Activated CD4-positive, alpha-beta T cell treated with anti-CD3 and anti-CD28 coated beads for 4 hours (primary cell): ENCODE results near the gene HOATZ.

Experiments
- DNase-seq, 2 donors: peaks; one replicate each; pipeline ENCODE4 v3.0.0-alpha.2; 2020

The HOATZ gene

GRCh38 chr11:111550258-111550657 is 35.7 kb downstream of the HOATZ start:
- no peak for DNase-seq

- DNase-seq: no peak
Measured at GRCh38 chr11:111554532-111554931, 40.0 kb downstream of the HOATZ start.

GRCh38 chr11:111555255-111555654 is 40.7 kb downstream of the HOATZ start:
- DNase-seq: no peak

DNA sequence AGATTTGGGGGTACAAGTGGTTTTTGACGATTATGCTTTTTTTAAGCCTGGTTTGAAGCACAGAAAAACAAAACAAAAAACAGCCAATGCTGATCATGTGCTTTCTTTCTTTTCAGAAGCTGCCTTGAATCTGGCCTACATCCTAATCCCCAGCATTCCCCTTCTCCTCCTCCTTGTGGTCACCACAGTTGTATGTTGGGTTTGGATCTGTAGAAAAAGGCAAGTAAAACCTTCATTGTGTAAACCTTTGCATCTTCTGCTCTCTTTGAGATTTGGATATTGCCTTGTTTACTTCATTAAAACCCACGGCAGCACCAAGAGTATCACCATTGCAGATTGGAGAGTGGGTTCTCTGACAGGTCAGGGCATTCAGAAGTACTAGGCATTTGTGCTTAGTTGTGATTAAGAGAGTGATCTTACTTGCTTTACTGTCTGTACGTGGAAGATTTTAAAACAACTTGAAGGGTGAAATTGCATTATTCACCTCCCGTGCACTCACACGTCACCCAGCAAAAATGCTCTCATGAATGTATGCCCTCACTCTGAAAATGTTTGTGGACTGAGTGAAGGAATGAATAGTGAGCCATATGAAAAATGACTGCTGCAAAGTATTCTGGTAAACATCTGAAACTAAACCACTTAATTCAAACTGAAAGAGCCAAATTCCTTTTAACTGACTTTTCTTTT is 43.0 kb downstream of the HOATZ start:
- no peak for DNase-seq

DNA sequence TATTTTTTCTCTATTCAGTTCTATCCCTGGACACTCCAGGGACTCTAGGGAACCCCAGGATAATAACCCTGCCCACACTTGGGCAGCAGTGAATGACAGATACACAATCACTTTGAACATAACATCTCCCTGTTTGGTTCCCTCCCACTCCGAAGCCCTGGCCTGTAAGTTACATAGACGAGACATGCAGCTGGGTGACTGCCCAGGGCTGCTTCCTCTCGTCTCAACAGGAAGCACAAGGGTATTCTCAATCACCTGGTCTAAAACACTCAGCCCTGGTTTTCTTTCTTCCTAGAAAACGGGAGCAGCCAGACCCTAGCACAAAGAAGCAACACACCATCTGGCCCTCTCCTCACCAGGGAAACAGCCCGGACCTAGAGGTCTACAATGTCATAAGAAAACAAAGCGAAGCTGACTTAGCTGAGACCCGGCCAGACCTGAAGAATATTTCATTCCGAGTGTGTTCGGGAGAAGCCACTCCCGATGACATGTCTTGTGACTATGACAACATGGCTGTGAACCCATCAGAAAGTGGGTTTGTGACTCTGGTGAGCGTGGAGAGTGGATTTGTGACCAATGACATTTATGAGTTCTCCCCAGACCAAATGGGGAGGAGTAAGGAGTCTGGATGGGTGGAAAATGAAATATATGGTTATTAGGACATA is 45.4 kb downstream of the HOATZ start:
- DNase-seq: no peak

DNA sequence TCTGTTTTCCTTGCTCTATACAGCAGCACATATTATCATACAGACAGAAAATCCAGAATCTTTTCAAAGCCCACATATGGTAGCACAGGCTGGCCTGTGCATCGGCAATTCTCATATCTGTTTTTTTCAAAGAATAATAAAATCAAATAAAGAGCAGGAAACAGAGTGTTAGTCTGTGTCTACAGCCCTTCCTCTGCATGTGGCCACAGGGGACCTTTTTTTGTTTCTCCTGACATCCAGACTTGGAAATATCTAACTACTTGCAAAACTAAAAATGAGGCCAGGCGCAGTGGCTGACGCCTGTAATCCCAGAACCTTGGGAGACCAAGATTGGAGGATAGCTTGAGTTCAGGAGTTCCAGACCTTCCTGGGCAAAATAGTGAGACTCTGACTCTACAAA is 46.2 kb downstream of the HOATZ start:
- DNase-seq: no peak

GRCh38 chr11:111561306-111561705 is 46.7 kb downstream of the HOATZ start:
- DNase-seq: no peak

DNA sequence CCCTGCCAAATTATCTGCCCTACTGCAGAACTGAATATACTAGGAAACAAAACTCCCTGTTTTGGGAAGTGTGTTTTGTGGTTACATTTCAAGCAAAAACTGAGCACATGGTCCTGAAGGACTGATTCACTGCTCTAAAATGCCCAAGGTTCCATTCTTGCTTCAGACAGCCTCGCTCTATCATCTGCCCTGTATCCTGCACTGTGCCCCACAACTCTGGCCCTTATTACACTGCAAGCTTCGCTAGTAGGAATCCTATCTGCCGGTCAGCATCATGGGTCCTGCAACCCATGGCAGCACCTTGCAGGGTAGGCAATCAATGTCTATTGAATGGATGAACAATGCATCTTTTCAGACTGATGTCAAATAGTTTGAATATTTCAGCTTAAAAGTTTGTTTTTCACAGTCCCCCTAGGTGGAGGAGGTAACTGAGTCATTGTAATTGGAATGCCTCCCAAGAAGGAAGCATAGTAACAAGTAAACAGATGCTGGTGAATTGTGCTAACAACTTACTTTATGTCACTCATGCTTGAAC is 47.3 kb downstream of the HOATZ start:
- no peak for DNase-seq

GRCh38 chr11:111562692-111563389 is 48.3 kb downstream of the HOATZ start:
- no peak for DNase-seq

- peak; percentile 51 to 71 for DNase-seq
Measured at GRCh38 chr11:111565114-111565720, 50.6 kb downstream of the HOATZ start.

- DNase-seq: no peak
Measured at GRCh38 chr11:111566324-111566723, 51.7 kb downstream of the HOATZ start.

DNA sequence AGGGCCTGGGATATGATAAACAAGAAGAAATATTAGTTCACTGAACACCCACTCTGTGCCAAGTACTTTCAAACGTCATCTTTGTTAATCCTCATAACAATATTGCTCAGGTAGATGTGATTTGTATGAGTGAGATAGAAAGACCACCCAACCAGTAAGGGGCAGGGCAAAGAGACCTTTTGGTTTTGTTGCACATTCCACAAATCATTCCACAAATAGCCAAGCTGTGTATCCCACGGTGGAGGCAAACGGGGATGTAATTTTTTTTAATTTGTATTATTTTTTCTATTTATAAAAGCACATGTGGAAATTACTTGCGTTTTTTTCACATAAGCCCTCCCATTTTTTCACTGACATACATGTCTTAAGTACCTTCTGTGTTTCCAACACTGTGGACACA is 54.9 kb downstream of the HOATZ start:
- DNase-seq: no peak

DNA sequence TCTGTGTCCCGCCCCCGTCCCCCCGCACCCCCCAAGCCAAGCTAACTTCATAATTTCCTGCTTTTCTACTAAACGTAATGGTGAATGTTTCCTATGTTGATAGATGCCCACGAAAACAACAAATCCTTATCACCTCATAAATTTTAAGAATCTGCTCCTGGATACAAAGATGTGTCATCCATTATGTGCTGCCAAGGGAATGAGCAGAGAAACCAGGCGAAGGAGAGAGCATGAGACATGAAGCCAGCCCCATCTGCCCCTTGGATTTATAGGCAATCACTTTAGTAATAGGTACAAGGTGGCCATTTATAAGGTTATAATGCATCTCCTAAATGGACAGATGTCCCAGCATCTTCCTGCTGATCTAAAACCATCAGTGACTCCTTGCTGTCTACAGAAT is 56.2 kb downstream of the HOATZ start:
- DNase-seq: no peak

DNA sequence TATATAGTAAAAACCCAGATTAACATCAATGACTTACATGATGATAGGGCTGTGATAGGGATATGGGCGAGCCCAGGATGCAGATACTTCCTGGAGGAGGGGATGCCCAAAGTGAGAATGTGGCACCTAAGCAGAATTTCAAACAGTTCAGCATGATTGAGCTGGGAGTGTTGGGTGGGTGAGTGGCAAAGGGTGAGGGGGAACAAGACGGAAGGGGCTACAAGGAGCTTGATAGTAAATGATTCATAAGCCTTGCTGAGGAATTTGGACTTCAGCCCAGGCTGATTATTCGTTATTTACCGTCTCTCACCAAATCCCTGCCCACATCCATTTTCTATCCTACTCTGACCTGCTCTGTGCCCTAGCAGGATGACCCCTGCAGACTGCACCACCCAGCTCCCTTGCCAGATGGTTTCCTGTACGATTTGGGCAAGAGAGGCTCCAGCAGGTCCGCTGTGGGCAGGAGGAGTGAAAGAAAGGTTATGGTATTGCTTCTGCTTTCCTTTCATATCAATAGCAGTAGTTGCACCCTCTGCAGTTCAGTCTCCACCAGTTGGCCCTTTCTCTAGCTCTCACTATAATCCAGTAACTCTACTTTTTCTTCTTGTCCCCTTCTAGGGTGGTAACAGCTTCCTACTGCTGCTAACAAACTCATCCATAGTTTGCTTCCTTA is 57.4 kb downstream of the HOATZ start:
- no peak for DNase-seq

GRCh38 chr11:111572581-111572980 is 58.0 kb downstream of the HOATZ start:
- no peak for DNase-seq

DNA sequence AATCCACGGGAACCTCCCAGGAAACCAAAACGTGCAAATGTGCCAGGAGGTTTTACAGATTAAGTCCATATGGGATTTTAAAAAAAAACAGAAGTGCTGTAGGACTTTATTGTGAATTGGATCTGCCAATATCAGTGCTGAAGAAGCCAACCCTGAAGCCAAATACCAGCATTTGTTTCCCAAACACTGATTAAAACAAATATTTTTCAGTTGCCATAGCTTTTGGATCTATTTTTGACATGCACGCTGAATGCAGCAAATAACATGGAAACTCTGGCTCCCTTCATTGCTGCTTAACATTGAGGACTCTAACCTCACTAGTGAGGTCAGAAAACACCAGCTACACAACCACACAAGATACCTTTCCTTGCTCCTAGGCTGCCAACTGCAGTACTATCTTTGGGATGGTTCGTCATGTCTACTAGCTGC is 59.3 kb downstream of the HOATZ start:
- DNase-seq: no peak

GRCh38 chr11:111574373-111575225 is 60.0 kb downstream of the HOATZ start:
- DNase-seq: no peak

- DNase-seq: no peak
Measured at GRCh38 chr11:111575740-111576139, 61.2 kb downstream of the HOATZ start.

- no peak for DNase-seq
Measured at GRCh38 chr11:111577821-111578220, 63.2 kb downstream of the HOATZ start.

DNA sequence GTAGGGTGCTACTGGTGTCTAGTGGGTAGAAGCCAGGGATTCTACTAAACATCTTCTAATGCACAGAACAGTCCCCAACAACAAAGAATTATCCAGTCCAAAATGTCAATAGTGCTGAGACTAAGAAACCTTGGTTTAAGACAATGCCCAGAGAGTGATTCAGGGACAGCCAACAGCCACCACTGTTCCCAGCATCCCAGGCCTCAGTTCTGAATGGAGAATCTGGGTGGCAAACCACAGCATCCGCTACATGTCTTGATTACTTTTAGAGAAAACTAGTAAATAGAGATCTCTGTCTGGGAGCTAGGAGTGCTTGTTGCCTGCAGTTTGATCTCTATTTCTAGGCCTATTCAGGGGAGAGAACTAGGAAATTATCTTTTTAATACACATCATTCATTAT is 66.8 kb downstream of the HOATZ start:
- DNase-seq: no peak

DNA sequence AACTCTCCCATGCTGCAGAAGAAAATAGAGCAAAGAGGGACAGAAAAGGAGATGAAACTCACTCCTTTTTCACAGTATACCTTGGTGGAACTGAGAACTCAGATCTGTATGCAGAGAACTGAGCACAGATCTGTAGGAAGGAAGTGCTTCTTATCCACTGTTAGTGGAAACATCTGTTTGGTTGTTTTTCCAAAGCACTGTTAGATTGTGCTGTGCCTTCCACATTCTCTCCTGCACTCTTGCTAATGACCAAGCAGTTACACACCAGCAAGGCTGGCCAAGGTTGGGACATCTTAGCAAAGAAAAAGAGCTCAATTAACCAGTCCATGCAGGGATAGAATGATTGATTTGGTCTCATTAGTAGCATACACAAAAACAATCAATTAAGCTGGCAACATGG is 67.6 kb downstream of the HOATZ start:
- DNase-seq: no peak

DNA sequence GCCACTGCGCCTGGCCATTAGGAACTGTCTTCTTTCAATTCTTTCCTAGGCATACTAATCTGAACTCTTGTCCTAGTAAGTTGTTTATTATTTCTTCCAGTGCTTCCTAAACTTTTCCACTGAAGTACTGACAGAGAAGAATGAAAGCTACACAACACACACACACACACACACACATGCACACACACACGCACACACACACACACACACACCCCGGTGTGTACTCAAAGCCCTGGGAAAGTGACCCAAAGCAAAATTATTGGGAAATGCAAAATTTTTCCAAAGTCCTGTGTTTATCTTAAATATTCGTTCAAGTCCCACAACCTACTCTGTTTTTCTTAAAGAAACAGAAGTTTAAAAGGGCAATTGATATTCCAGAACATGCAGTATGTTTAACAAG is 68.3 kb downstream of the HOATZ start:
- DNase-seq: no peak
